Measurements from ENCODE around the gene SHC3.

Gene SHC3

DNA sequence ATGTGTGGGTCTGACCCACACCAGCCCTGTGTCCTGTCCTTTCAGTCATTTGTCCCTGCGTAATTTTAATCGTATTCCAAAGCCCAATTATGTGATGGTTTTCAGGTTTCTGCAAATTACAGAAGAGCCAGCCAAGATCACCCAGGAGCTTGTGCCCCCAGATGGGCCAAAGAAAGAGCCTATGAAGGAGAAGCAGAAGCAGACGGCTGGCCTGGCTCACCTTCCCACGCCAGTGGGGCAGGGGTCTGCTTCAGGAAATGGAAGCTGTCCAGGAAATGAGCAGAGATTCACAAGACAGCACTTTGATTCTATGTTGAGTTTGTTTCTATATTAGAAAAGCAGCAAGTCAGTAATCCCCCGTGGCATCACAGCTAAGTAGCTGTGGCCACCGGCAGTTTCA lies 175.6 kb downstream of the SHC3 start:
- no peak for DNase-seq
- TF ChIP-seq GATA1 (IDR thresholded peaks at IDR 0.05; ENCODE audit: low read depth, low read length) (no peak), POLR2A (IDR thresholded peaks at IDR 0.05; ENCODE audit: low read length) (no peak)

DNA sequence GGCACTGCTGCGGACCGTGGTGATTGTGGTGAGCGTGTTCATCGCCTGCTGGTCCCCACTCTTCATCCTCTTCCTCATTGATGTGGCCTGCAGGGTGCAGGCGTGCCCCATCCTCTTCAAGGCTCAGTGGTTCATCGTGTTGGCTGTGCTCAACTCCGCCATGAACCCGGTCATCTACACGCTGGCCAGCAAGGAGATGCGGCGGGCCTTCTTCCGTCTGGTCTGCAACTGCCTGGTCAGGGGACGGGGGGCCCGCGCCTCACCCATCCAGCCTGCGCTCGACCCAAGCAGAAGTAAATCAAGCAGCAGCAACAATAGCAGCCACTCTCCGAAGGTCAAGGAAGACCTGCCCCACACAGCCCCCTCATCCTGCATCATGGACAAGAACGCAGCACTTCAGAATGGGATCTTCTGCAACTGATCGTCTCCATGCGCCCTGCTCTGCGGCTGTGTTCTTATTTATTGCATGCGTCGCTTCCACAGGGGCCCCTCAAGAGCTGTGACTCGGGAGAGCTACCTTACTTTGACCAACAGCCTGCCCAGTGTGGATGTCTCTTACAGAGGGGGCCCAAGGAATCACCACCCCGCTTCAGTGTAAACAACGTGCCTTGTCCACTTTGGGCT lies 176.6 kb downstream of the SHC3 start:
- TF ChIP-seq GATA1 (IDR thresholded peaks at IDR 0.05; ENCODE audit: low read depth, low read length) = no peak
- TF ChIP-seq POLR2A (IDR thresholded peaks at IDR 0.05; ENCODE audit: low read length) = no peak
- no peak for DNase-seq

DNA sequence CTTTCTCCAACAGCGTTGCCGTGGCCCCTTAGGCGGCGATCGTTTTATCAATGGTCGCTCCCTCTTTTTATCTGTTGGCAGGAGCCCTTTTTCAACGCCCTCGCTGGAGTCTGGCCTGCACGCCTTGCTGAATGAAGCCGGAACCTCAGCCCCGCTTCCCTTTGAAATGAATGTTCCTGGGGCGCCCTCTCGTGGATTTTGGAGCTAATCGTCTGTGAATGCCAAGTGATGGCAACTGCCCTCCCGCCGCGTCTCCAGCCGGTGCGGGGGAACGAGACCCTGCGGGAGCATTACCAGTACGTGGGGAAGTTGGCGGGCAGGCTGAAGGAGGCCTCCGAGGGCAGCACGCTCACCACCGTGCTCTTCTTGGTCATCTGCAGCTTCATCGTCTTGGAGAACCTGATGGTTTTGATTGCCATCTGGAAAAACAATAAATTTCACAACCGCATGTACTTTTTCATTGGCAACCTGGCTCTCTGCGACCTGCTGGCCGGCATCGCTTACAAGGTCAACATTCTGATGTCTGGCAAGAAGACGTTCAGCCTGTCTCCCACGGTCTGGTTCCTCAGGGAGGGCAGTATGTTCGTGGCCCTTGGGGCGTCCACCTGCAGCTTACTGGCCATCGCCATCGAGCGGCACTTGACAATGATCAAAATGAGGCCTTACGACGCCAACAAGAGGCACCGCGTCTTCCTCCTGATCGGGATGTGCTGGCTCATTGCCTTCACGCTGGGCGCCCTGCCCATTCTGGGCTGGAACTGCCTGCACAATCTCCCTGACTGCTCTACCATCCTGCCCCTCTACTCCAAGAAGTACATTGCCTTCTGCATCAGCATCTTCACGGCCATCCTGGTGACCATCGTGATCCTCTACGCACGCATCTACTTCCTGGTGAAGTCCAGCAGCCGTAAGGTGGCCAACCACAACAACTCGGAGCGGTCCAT lies 177.4 kb downstream of the SHC3 start:
- TF ChIP-seq POLR2A (IDR thresholded peaks at IDR 0.05; ENCODE audit: low read length) (no peak), GATA1 (IDR thresholded peaks at IDR 0.05; ENCODE audit: low read depth, low read length) (no peak)
- DNase-seq = peak; percentile 83 to 85

DNA sequence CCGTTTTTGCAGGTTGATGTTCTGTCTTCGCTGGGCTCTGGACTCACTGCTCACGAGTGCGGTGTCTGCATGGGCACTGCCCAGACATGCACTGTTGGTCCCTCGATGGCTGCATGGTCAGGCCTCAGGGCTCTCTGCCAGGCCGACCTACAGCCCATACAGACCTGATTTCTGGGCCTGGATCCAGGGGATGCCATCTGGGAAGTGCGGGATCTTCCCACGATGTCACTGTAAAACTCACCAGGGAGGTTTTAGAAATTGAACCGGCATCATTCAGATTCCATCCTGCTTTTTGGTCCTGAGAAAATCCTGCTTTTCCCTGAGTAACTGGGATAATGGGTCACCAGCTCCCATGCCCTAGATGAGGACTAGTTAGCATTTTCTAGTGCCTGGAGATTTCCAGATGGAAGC lies 178.2 kb downstream of the SHC3 start:
- TF ChIP-seq POLR2A (IDR thresholded peaks at IDR 0.05; ENCODE audit: low read length) (no peak), GATA1 (IDR thresholded peaks at IDR 0.05; ENCODE audit: low read depth, low read length) (no peak)
- no peak for DNase-seq

DNA sequence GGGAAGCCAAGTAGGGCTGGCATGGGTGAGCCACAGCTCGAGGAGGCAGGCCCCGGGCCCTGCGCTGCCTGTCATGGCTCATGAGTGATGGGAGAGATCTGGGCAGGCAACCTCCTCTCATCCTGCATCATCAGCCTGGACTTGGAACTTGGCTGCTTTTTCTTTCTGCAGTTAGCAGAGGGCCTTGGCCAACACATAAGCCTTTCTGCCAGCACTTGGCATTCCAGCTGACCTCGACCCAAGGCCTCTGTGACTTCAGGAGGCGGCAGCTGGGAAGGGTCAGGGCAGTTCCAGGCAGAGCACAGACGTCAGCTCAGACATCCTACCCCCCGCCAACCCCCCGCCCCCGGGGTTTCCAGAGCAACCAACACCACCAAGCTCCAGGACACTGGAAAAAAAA lies 179.7 kb downstream of the SHC3 start:
- TF ChIP-seq POLR2A (IDR thresholded peaks at IDR 0.05; ENCODE audit: low read length) (no peak), GATA1 (IDR thresholded peaks at IDR 0.05; ENCODE audit: low read depth, low read length) (no peak)
- DNase-seq = no peak

DNA sequence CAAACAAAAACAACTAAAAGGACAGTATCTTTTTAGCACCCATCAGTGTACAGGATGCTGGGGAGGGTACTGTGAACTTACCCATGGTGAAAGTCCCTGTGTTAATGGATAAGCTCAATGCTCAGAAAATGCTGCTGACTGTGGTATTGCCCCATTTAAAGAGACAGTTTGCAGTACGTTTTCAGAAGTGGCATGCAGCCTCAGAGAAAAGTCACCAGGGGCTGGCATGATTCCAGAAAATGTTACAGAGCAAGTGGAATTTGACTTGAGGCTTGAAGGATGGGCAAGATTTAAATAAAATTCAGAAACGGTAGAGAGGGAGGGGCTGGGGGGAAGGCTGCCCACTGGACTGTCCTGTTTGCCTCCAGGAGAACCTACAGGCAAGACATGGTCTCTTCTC lies 180.1 kb downstream of the SHC3 start:
- no peak for TF ChIP-seq GATA1 (IDR thresholded peaks at IDR 0.05; ENCODE audit: low read depth, low read length)
- no peak for TF ChIP-seq POLR2A (IDR thresholded peaks at IDR 0.05; ENCODE audit: low read length)
- peak in 1 of 2 experiments; percentile 20 for DNase-seq

DNA sequence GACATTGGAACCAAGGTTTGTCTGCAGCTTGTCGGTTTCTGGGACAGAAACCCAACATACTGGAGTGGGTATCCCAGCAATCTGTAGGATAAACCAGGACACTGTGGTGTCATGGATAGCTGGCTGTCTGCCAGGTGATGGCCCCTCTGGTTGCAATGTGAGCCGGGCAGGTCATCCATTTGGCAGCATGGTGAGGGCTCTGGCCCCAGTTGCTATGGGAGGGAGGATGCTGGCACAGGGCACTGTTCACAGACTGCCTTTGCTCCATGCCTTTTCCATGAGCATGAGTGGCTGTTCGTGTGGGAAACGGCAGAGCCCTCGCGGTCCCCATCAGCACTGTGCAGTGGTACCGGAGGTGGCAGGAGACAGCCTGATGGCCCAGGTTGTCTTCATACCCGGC lies 181.0 kb downstream of the SHC3 start:
- no peak for DNase-seq
- TF ChIP-seq POLR2A (IDR thresholded peaks at IDR 0.05; ENCODE audit: low read length) = no peak
- no peak for TF ChIP-seq GATA1 (IDR thresholded peaks at IDR 0.05; ENCODE audit: low read depth, low read length)

DNA sequence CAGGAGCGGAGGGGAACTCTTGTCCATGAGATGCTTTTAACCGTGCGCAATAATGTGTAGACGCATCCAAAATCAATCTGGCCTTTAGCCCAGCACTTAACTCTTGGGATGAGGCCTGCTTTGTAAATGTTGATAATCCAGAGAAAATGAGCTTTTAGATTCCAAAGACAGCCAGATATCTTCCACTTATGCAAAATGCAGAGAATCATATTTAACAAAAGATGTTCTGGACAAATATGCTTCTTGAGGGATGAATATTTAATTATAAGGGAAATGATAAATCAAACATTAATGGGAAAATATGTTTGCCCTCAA lies 181.7 kb downstream of the SHC3 start:
- TF ChIP-seq POLR2A (IDR thresholded peaks at IDR 0.05; ENCODE audit: low read length) = no peak
- no peak for TF ChIP-seq GATA1 (IDR thresholded peaks at IDR 0.05; ENCODE audit: low read depth, low read length)
- no peak for DNase-seq

DNA sequence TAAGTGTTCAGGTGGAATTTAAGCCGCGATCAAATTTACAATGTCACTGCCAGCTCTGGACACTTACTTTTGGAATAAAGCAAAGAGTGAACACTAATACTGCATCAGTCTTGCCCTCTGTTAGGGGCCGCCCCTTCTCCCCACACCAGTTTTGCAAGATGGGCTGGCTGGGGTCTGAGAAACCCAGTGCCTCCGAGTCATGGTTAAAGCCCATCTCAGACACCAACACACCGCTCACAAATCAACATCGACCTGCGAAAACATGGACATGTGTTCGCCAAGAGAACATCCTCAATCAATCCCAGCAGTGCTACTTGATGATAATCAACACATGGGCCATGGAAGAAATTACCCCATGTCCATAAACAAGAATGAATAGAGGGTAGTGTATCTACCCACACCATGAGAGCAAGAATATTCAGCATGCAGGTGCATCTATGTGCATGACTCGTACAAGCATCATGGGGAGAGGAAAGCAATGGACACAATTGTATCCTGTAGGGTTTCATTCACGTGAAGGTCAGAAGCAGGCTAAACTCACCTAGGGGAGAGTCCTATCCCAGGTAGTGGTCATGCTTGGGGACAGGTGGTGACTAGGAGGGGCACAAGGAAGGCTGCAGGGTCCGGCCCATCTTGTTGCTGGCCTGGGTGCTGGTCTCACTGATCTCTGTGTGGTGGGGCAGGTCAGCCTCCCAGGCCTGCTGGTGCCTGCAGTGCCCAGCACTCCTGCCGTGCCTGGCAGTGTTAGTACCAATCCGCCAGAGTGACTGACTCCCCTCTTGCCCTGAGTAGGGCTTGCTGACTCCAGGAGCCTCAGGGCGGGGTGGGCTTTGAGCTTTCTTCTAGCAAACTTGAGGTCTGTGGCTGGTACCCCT lies 182.3 kb downstream of the SHC3 start:
- TF ChIP-seq GATA1 (IDR thresholded peaks at IDR 0.05; ENCODE audit: low read depth, low read length) (no peak), POLR2A (IDR thresholded peaks at IDR 0.05; ENCODE audit: low read length) (no peak)
- no peak for DNase-seq

DNA sequence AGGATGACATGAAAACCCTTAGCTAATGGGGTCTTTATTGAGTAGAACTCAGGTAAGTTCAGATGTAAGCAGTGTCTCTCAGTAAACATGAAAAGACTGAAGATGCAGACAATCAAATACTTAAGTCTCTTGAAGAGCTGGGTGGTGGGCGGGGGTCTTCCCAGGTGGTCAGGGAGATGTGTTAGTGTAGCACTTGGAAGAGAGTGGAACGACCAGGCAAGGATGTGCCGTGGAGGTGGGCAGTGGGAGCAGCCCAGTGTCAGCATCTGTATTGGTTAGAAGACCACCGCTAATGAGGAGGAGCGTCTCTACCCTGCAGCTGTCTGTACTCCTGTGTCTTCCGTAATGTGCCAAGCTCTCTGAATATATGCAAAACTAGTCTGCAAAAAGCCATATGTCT lies 183.0 kb downstream of the SHC3 start:
- DNase-seq = no peak
- no peak for TF ChIP-seq GATA1 (IDR thresholded peaks at IDR 0.05; ENCODE audit: low read depth, low read length)
- no peak for TF ChIP-seq POLR2A (IDR thresholded peaks at IDR 0.05; ENCODE audit: low read length)

DNA sequence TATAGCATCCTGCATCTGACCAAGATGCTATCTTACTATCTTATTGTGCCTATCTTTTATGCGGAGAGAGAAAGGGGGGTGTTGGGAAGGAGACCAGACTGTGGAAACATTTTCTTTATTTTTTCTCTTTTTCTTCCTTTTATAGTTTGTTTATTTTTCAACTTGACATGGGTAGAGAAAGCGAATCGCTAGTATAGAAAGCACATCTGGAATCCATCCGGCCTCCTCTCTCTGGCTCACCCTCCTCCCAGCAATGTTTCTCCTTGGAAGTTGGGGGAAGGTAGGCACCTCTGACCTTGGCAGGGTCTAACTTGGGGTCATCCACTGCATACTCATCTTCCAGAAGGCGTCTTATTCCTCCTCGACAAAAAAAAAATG lies 183.4 kb downstream of the SHC3 start:
- DNase-seq = no peak
- TF ChIP-seq POLR2A (IDR thresholded peaks at IDR 0.05; ENCODE audit: low read length) = no peak
- no peak for TF ChIP-seq GATA1 (IDR thresholded peaks at IDR 0.05; ENCODE audit: low read depth, low read length)

DNA sequence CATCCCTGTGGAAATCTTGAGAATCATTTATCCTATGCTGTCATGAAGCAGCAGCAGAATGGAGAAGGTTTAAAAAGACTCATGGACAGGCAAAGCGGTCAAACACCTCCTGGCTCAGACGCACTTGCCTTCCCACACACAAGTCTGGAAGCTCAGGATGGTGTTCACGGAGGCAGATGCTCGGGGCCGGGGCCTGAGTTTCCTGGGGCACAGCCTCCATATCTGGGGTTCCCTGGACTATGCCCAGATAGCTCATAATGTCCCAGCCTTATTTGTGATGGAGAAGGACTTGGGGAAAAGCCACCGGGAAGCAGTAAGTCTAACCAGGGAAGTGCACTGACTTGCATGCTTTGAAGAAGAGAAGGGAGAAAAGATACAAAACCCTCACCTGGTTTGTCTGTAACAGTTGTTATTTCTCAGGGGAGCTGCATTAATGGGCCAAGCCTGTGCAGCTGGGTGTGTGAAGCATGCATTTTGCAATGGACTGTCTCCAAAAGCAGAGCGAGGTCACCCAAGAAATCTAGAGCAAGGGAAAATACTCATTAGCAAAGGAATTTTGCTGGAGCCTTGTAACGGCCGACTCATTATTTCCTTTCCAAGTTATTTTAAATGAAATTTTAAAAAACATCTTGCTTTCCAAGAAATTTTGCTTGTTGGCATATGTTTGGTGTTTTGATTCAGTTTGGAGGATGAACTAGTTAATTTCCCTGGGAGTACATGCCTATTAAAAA lies 184.0 kb downstream of the SHC3 start:
- no peak for DNase-seq

DNA sequence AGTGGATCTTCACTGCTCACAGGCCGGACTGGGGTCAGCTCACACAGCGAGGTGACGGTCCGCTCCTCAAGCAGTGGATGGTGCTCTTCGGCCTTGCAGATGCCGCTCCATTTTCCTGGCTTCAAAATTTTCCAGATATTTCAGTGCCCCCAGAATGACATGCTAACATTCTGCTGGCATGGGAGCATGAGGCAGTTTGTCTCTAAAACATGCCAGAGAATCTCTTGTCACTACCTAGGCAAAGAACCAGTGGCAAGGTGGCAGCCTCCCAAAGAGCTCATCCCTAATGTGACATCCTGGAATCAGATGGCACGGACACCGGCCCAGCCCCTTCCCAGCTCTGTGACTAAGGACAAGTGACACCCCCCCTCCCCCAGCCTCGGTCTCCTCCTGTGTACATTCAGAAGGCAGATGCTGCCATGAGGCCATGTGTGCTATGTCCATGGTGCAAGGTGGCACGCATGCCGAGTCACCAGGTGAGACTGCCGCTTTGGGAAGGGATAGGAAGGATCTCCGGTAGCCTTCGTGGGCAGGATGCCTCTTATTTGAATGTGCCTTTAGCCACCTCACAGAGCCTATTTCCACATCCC lies 184.7 kb downstream of the SHC3 start:
- no peak for DNase-seq
- TF ChIP-seq POLR2A (IDR thresholded peaks at IDR 0.05; ENCODE audit: low read length) (no peak), GATA1 (IDR thresholded peaks at IDR 0.05; ENCODE audit: low read depth, low read length) (no peak)

More for the DNA sequence above, 184.0 kb downstream of the SHC3 start:
- TF ChIP-seq GATA1 (IDR thresholded peaks at IDR 0.05; ENCODE audit: low read depth, low read length) = no peak
- TF ChIP-seq POLR2A (IDR thresholded peaks at IDR 0.05; ENCODE audit: low read length) = no peak

Data from erythroblast (primary cell).